Tibial nerve (tissue), 4 donors: ENCODE results near the gene ZBTB16. TPM values are rescaled to one million over a fixed set of nuclear protein-coding genes. Genes with fewer than 3 reads are reported as not detected.

Experiments used
- DNase-seq, 2 donors: peaks; one replicate each; pipeline ENCODE4 v3.0.0-alpha.2; 2019; ENCODE audit warnings: low spot score in 2 of 2
- H3K27ac ChIP-seq, 4 donors: fragments of 200-600 bp; sonication (generic) in 3 of 4; one replicate each; pipeline ENCODE4 v1.5.1; 2017 to 2019; ENCODE audit warnings: mild to moderate bottlenecking in 1 of 4
- H3K27me3 ChIP-seq, 2 donors: fragments of 200-600 bp; sonication (generic) in 1 of 2; one replicate each; pipeline versions ENCODE4 v1.5.1 to v1.6.0; 2017 to 2019
- H3K36me3 ChIP-seq, 3 donors: fragments of 200-600 bp; sonication (generic); one replicate each; pipeline ENCODE4 v1.5.1; 2018 to 2019
- H3K4me1 ChIP-seq, 4 donors: fragments of 200-600 bp; sonication (generic) in 3 of 4; one replicate each; pipeline ENCODE4 v1.5.1; 2017 to 2019
- H3K4me3 ChIP-seq, 4 donors: fragments of 200-600 bp; sonication (generic) in 3 of 4; one replicate each; pipeline ENCODE4 v1.5.1; 2017 to 2019; ENCODE audit warnings: mild to moderate bottlenecking in 1 of 4, moderate library complexity in 1 of 4
- H3K9me3 ChIP-seq, 4 donors: fragments of 200-600 bp; sonication (generic) in 3 of 4; one replicate each; pipeline ENCODE4 v1.5.1; 2017 to 2019
- CTCF ChIP-seq, 5 experiments: fragments of 200-600 bp in 3 of 5; fragments of 450-650 bp in 2 of 5; sonication (generic) in 3 of 5; IDR thresholded peaks; one replicate each; pipeline ENCODE4 v1.5.1; 2016 to 2019; ENCODE audit warnings: antibody characterized with exemption in 5 of 5, mild to moderate bottlenecking in 3 of 5, moderate library complexity in 2 of 5
- EP300 ChIP-seq, 2 donors: sonication (generic); formaldehyde crosslinking; IDR thresholded peaks; one replicate each; pipeline ENCODE4 v1.6.1; 2017; ENCODE audit warnings: antibody characterized with exemption in 2 of 2, mild to moderate bottlenecking in 1 of 2
- POLR2A ChIP-seq, 2 donors: fragments of 450-650 bp; IDR thresholded peaks; one replicate each; pipeline ENCODE4 v1.6.1; 2017; ENCODE audit warnings: antibody characterized with exemption in 2 of 2, mild to moderate bottlenecking in 2 of 2, moderate library complexity in 2 of 2
- WGBS, 2 donors: methylation state at CpG; one replicate each; pipeline ENCODE4 v1.1.5; 2018; 5-methylcytosine and 5-hydroxymethylcytosine counted together
- total RNA-seq, 4 donors: library from RNA; depleted of rRNA; stranded (reverse); fragments of >200 nt; gene quantifications; one replicate each; pipeline ENCODE4 v1.1.0, GENCODE V29; 2016

Gene ZBTB16
- total RNA-seq, 4 donors from 2014 or later: 405 to 756 (median 580) TPM

GRCh38 chr11:114140826-114141225, 81.3 kb downstream of the ZBTB16 start:
- DNase-seq: no peak
- Histone ChIP-seq H3K4me3 (no peak overlapping the region), H3K36me3 (peaks cover 0 to 32% (median 0%) of the 10 kb centered on the region in 3 donors), H3K27me3 (no peaks in the 10 kb centered on the region), H3K4me1 (peaks cover 0 to 100% (median 80%) of the 10 kb centered on the region in 4 donors), H3K9me3 (no peaks in the 10 kb centered on the region), H3K27ac (peak overlapping the region in 2 of 4 donors; percentile 56 to 99)
- TF ChIP-seq EP300 (IDR thresholded peaks at IDR 0.05): peak in 1 of 2 donors; percentile 8
- no peak for TF ChIP-seq POLR2A (IDR thresholded peaks at IDR 0.05)
- TF ChIP-seq CTCF (IDR thresholded peaks at IDR 0.05): no peak
- 82 to 98% methylated on average over 13 of the region's 13 CpGs for WGBS, 2 donors

- H3K36me3 ChIP-seq: peaks cover 0 to 32% (median 0%) of the 10 kb centered on the region in 3 donors
- H3K4me3 ChIP-seq: no peak overlapping the region
- H3K27me3 ChIP-seq: no peaks in the 10 kb centered on the region
- peaks cover 0 to 100% (median 78%) of the 10 kb centered on the region in 4 donors for H3K4me1 ChIP-seq
- WGBS, 2 donors: 89 to 91% methylated on average over 10 of the region's 10 CpGs
- H3K9me3 ChIP-seq: no peaks in the 10 kb centered on the region
- no peak for DNase-seq
- H3K27ac ChIP-seq: peak overlapping the region in 2 of 4 donors; percentile 56 to 99
- TF ChIP-seq POLR2A (IDR thresholded peaks at IDR 0.05) (no peak), EP300 (IDR thresholded peaks at IDR 0.05) (no peak), CTCF (IDR thresholded peaks at IDR 0.05) (no peak)
Observed at GRCh38 chr11:114141863-114142580, 82.5 kb downstream of the ZBTB16 start.

GRCh38 chr11:114142707-114143106, 83.2 kb downstream of the ZBTB16 start:
- no peaks in the 10 kb centered on the region for H3K9me3 ChIP-seq
- WGBS, 2 donors: 74 to 75% methylated on average over 6 of the region's 6 CpGs
- H3K36me3 ChIP-seq: peaks cover 0 to 29% (median 0%) of the 10 kb centered on the region in 3 donors
- no peaks in the 10 kb centered on the region for H3K27me3 ChIP-seq
- H3K27ac ChIP-seq: peak overlapping the region in 2 of 4 donors; percentile 41 to 99
- no peak overlapping the region for H3K4me3 ChIP-seq
- peaks cover 0 to 100% (median 79%) of the 10 kb centered on the region in 4 donors for H3K4me1 ChIP-seq
- no peak for DNase-seq
- TF ChIP-seq EP300 (IDR thresholded peaks at IDR 0.05) (no peak), POLR2A (IDR thresholded peaks at IDR 0.05) (no peak), CTCF (IDR thresholded peaks at IDR 0.05) (no peak)

- TF ChIP-seq EP300 (IDR thresholded peaks at IDR 0.05) (no peak), POLR2A (IDR thresholded peaks at IDR 0.05) (no peak), CTCF (IDR thresholded peaks at IDR 0.05) (no peak)
- Histone ChIP-seq H3K27ac (peak overlapping the region in 3 of 4 donors; percentile 30 to 99 (median 88)), H3K36me3 (peaks cover 0 to 17% (median 0%) of the 10 kb centered on the region in 3 donors), H3K4me1 (peaks cover 0 to 98% (median 78%) of the 10 kb centered on the region in 4 donors), H3K9me3 (no peaks in the 10 kb centered on the region), H3K27me3 (no peaks in the 10 kb centered on the region), H3K4me3 (no peak overlapping the region)
- no peak for DNase-seq
- 88 to 96% methylated on average over 2 of the region's 2 CpGs for WGBS, 2 donors
Observed at GRCh38 chr11:114145166-114145775, 85.8 kb downstream of the ZBTB16 start.
